IPS-15b (cell line): ENCODE results near the gene ITPRIP.

Experiments
- H3K27me3 ChIP-seq: one replicate; pipeline ENCODE4 v1.6.1; 2013; ENCODE audit warnings: low read length; ENCODE audit not compliant: control insufficient read depth, insufficient read depth
- H3K36me3 ChIP-seq: one replicate; pipeline ENCODE4 v1.6.1; 2013; ENCODE audit warnings: low read length; ENCODE audit not compliant: control insufficient read depth, insufficient read depth
- H3K4me1 ChIP-seq: one replicate; pipeline ENCODE4 v1.6.1; 2013; ENCODE audit warnings: mild to moderate bottlenecking, low read length; ENCODE audit not compliant: control insufficient read depth, insufficient read depth
- H3K4me3 ChIP-seq: one replicate; pipeline ENCODE4 v1.5.1; 2013; ENCODE audit warnings: low read depth, low read length
- H3K9ac ChIP-seq: one replicate; pipeline ENCODE4 v1.6.1; 2013; ENCODE audit warnings: low read depth, mild to moderate bottlenecking, low read length
- H3K9me3 ChIP-seq: one replicate; pipeline ENCODE4 v1.6.1; 2013; ENCODE audit warnings: mild to moderate bottlenecking, low read length; ENCODE audit not compliant: control insufficient read depth, insufficient read depth

The ITPRIP gene

DNA sequence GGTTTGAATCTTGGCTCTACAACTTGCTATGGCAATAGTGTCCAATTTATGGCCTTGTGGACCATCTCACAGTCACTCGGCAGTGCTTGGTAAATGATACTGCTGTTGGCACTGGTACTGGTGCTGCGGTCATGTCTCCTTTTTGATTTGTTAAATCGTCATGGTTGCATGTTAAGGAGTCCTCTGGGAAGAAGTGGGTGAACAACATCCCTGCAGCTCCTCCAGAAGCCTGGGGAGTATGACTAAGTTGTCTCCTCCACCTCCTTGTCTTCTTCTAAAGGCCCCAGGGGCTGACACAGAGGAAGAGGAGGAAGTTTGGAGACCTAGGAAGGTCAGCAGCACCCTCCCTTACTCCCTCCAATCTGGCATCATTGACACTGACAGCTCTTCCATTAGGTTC, 8.5 kb downstream of the ITPRIP start:
- Histone ChIP-seq H3K4me3 (no peak overlapping the region), H3K4me1 (peaks cover 47% of the 10 kb centered on the region)

DNA sequence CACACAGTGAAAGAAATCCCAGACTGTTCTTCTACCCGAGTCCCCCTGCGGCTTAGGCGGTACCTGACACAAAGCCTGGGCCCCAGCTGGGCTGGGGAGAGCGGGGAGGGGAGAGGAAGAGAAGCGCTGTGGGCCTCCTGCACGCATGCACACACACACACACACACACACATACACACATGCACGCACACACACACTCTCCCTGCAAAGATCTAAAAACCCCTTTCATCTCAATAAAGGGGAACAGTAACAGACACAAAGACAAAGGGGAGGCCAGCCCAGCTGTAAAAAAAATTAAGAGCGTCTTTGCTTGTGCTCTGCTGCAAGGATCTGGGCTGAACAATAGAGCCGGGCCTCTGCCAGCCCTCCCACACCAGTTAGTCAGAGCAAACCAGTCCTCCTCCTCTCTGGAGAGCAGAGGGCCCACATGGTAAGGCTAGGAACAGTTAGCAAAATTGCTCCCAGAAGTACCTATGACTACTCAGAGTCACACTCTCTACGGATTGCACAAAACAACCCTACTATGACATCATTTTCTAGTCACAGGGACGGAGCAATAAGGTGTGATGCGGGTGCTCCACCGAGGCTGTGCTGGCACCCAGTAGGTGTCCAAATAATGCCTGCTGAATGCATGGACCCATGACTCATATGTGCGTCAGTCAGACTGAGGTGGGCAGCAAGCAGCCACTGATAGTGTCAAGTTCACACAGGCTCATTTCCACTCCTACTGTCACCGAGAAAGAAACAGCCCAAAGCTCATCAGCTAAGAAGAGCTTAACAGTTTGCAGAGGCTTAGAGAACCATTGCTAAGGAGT, 9.2 kb downstream of the ITPRIP start:
- Histone ChIP-seq H3K9me3 (no peaks in the 10 kb centered on the region), H3K36me3 (no peaks in the 10 kb centered on the region), H3K4me1 (peaks cover 46% of the 10 kb centered on the region), H3K9ac (no peak overlapping the region), H3K27me3 (no peaks in the 10 kb centered on the region), H3K4me3 (peak overlapping the region; percentile 12)

More for the DNA sequence above, 8.5 kb downstream of the ITPRIP start:
- Histone ChIP-seq H3K27me3 (no peaks in the 10 kb centered on the region), H3K9me3 (no peaks in the 10 kb centered on the region), H3K36me3 (no peaks in the 10 kb centered on the region), H3K9ac (no peak overlapping the region)

DNA sequence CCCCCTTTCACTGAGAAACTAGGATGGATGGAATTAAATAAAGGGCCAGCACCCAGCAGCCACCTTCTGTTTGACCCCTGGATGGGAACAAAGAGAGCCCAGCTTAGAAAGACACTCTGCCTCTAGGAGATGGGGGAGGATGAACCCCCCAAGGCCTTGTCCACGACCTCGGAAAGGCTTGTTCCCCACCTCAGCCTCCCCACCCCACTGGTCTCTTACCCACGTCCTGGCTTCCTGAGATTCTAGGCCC, 9.7 kb downstream of the ITPRIP start:
- Histone ChIP-seq H3K4me3 (peak overlapping the region; percentile 12), H3K27me3 (no peaks in the 10 kb centered on the region), H3K9ac (peak overlapping the region; percentile 28)

DNA sequence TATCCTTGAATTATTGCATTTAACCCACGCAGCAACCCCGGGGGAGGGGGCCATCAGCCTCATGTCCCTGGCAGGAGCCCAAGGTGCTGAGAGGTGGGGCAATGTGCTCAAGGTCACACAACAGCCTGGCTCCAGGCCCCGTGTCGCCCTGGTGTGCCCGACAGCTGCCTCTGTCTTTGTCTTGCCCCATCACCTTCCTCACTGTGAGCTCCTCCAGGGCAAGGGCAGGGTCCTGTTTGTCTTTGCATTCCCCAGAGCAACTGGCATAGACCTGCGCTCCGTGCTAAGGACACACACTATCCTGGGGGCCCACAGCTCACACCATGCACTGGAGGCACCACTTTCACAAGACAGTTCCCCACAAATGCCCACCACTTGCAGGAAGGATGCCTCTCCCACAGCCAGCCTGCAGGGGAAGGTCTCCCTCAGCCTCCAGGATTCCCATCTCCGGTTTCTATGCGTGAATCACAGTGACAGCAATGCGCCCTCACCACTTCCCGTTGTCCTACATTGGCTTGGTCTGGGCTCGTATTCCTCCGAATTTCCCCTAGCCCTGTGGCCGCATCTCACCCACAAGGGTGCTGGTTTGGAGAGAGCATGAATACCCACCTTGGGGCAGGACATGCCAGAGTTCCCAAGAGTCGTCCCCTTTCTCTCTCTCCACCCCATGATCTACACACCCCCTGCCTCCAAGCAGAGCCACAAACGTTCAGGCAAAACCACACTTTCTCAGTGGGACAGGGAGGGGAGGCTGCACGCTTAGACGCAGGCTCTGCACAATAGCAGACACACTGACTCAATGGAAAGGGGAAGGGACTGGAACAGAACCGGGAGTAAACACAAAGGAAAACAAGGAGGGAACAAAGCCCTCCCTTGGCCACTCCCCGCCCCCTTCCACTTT, 10.3 kb downstream of the ITPRIP start:
- Histone ChIP-seq H3K36me3 (no peaks in the 10 kb centered on the region), H3K9me3 (no peaks in the 10 kb centered on the region), H3K4me1 (peaks cover 45% of the 10 kb centered on the region), H3K4me3 (peak overlapping the region; percentile 12), H3K27me3 (no peaks in the 10 kb centered on the region), H3K9ac (peak overlapping the region; percentile 28)

More for the DNA sequence above, 9.7 kb downstream of the ITPRIP start:
- H3K9me3 ChIP-seq: no peaks in the 10 kb centered on the region
- peaks cover 45% of the 10 kb centered on the region for H3K4me1 ChIP-seq
- H3K36me3 ChIP-seq: no peaks in the 10 kb centered on the region

DNA sequence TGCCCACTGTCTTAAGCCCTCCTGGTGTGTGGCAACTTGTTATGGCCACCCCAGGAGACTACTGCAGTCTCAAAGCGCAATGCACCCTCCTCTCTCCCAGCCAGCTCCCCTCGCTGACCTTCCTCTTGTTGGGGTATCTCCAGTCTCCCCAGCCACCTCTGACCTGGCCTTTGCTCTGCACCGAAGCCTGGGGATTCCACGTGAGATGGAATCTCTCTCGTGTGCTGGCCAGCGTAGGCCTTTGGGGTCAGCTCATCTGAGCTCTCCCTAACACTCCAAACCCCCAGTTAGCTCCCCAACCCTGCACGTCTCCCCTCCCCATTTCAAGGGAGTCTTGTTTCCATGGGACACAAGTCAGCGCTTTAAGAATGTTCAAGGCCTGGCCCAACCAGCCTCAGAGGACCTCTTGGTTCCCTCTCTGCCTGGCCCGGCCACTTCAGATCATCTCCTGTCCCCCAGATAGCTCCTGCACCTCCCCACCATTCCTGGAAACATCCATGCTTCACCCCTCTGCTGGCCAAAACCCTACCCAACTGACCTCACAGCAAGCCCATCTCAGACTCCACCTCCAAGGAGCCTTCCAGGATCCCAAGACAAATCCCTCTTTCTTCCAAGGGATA, 11.2 kb downstream of the ITPRIP start:
- Histone ChIP-seq H3K36me3 (no peaks in the 10 kb centered on the region), H3K9me3 (no peaks in the 10 kb centered on the region), H3K4me3 (no peak overlapping the region), H3K4me1 (peaks cover 42% of the 10 kb centered on the region), H3K9ac (no peak overlapping the region), H3K27me3 (no peaks in the 10 kb centered on the region)

DNA sequence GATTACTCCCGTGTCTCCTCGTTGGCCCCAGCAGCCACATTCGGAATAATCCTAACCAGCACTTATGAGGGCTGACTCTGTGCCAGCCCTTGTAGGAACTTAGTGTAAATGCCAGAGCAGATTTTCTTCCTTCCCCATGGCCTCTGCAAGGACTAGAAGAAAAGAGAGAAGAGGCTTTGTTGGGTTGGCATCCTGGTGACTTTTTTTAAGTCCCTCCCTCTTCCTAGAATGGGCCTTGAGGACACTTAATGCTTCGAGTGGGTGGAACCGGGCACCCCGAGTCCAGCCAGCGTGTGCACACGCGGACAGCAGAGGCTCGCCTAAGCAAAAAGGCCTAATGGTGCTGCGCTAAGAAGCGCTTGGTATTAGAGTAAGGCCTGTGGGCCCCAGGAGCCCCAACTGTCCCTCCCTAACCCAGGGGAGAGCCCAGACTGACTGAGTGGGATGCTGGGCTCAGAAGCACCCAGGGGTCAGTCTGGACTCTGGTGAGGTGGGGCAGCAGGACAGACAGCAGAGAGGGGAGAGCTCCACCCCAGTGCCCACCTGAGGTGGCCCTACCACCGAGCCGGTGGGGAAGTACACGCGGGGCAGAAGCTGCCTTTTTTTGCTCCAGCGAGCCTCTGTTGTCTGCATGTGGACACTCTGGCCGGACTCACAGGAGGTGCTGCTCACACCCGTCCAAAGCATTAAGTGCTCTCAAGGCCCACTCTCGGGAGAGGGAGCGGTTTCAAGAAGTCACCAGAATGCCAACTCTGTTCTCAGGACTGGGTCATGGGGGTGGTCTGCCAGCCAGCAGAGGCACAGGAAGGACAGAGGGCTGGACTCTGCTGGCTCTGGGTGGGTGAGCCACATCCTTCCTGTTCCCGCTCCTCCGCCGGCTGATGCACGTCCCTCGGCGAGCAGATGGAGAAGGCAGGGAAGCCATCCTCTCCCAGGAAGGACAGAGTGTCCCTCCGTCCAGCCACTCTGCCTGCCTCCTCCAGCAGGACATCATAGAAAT, 12.5 kb downstream of the ITPRIP start:
- Histone ChIP-seq H3K4me1 (peaks cover 34% of the 10 kb centered on the region), H3K4me3 (no peak overlapping the region), H3K9me3 (no peaks in the 10 kb centered on the region), H3K9ac (no peak overlapping the region), H3K36me3 (no peaks in the 10 kb centered on the region), H3K27me3 (no peaks in the 10 kb centered on the region)

DNA sequence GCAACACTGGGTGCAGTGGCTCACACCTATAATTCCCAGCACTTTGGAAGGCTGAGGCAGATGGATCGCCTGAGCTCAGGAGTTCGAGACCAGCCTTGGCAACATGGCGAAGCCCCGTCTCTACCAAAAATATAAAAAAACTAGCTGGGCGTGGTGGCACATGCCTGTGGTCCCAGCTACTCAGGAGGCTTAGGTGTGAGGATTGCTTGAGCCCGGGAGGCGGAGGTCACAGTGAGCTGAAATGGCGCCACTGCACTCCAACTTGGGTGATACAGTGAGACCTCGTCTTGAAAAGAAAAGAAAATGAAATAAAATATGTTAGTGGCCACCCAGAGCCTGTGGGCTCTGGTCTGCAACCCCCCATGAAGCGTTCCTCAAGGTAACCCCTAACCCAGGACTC, 13.3 kb downstream of the ITPRIP start:
- Histone ChIP-seq H3K4me1 (peaks cover 28% of the 10 kb centered on the region), H3K36me3 (no peaks in the 10 kb centered on the region), H3K9ac (no peak overlapping the region), H3K4me3 (no peak overlapping the region), H3K9me3 (no peaks in the 10 kb centered on the region), H3K27me3 (no peaks in the 10 kb centered on the region)

DNA sequence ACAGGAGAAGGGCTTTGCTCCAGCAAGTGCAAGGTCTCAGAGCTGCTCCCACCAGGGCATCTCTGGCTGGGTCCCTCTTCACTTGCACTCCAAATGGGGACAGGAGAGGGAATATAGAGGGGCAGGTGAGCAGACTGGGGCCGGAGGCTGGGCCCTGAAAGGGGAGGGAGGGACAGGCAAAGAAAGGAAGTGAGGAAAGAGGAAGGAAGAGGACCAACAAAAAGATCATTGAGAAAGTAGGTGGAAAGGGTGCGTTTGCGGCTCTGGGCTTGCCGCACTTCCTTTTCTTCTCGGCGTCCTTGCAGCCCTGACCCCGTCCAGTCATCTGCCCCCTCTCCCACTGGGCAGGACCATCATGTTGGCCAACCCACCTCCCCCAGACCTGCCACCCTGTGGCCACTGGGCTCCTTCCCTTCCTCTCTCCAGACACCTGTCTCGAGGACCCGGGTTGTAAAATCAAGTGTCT, 14.0 kb downstream of the ITPRIP start:
- H3K27me3 ChIP-seq: no peaks in the 10 kb centered on the region
- H3K9ac ChIP-seq: no peak overlapping the region
- H3K4me3 ChIP-seq: no peak overlapping the region
- H3K9me3 ChIP-seq: no peaks in the 10 kb centered on the region
- H3K36me3 ChIP-seq: no peaks in the 10 kb centered on the region
- H3K4me1 ChIP-seq: peaks cover 22% of the 10 kb centered on the region

DNA sequence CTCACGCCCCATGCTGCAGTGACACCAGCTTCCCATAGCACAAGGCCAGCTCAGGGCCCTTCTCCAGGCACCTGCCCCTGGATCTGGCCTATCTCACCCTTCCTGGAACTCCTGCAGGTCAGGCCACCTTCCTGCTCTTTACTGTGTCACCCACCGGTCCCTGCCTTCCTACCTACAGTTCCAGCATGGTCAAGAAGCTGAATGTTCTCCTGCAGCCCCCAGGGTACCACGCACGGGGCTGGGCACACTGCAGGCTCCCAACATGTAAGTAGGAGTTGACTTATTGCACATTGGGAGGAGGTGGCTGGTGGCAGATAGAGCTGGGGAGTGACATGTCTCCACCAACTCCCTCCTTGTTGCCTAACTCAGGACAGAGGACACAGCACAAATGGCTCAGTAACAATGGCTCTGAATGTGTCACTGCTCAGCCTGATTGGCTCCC, 14.5 kb downstream of the ITPRIP start:
- no peak overlapping the region for H3K9ac ChIP-seq
- no peaks in the 10 kb centered on the region for H3K9me3 ChIP-seq
- no peak overlapping the region for H3K4me3 ChIP-seq
- no peaks in the 10 kb centered on the region for H3K36me3 ChIP-seq
- H3K27me3 ChIP-seq: no peaks in the 10 kb centered on the region
- H3K4me1 ChIP-seq: peaks cover 20% of the 10 kb centered on the region

DNA sequence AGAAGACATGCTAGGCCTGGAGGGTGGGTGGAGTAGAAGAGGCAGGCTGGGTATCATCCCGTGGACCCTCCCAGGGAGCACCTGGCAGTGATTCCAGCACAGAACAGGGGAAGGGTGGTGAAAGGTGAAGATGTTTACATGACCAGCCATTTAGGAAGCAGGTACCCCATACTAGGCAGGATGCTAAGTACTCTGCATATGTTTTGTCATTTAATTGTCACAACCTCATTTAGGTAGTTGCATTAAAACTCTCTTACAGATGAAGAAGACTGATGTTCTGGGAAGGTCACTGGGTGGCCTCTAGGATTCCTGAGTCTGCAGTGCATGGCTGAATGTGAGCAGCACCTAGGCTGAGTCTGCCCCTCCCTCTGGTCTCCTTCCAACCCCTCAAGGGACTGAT, 15.2 kb downstream of the ITPRIP start:
- no peaks in the 10 kb centered on the region for H3K9me3 ChIP-seq
- no peaks in the 10 kb centered on the region for H3K36me3 ChIP-seq
- peaks cover 17% of the 10 kb centered on the region for H3K4me1 ChIP-seq
- H3K27me3 ChIP-seq: no peaks in the 10 kb centered on the region
- H3K4me3 ChIP-seq: no peak overlapping the region
- no peak overlapping the region for H3K9ac ChIP-seq

DNA sequence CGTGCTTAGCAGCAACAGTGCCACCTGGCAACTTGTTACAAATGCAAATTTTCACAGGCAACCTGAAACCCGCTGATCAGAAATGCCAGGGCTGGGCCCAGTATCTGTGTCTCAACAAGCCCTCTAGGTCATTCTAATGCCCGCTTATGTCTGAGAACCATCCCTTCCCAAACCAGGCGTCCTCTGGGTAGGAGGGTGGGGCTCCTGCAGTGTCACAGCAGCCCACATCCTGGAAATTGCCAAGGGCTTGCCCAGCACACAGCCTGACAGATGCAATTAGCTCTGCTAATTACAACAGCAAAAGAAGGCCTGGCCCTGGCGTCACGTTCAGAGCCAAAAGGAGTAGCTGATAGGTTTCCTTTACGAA, 15.9 kb downstream of the ITPRIP start:
- no peaks in the 10 kb centered on the region for H3K27me3 ChIP-seq
- H3K9me3 ChIP-seq: no peaks in the 10 kb centered on the region
- no peak overlapping the region for H3K9ac ChIP-seq
- H3K36me3 ChIP-seq: no peaks in the 10 kb centered on the region
- H3K4me1 ChIP-seq: peaks cover 14% of the 10 kb centered on the region
- no peak overlapping the region for H3K4me3 ChIP-seq
